Natural killer cell treated with Interleukin-12 subunit alpha and Interleukin-12 subunit beta and Interleukin-15 and Interleukin-18, amount 100 ng/mL, for 72 hours (primary cell): ENCODE data around the gene GEMIN2. TPM values are rescaled to one million over a fixed set of nuclear protein-coding genes. Genes with fewer than 3 reads are reported as not detected.

ENCODE experiments used
- total RNA-seq, 2 donors: library from RNA; stranded (reverse); gene quantifications; one replicate each; pipeline ENCODE4 v1.2.3, GENCODE V29; 2022

Gene GEMIN2
- total RNA-seq, 2 donors from 2014 or later: 15.6 to 29.7 TPM

Other genes starting within 250 kb of the GEMIN2 start
- 10 to 100 TPM; 59.1 to 60.0 TPM for gene SEC23A, start 11.1 kb upstream of the GEMIN2 start, total RNA-seq
- 10 to 100 TPM; 27.5 to 32.1 TPM for gene TRAPPC6B, start 56.0 kb downstream of the GEMIN2 start, total RNA-seq
- 100 to 1,000 TPM in 1 of 2 donors, 10 to 100 TPM in 1; 71.0 to 161 TPM for gene PNN, start 60.9 kb downstream of the GEMIN2 start, total RNA-seq
- 10 to 100 TPM; 26.1 to 26.9 TPM for gene MIA2, start 119.6 kb downstream of the GEMIN2 start, total RNA-seq